ENCODE data around the gene LPP.
"Not testable (repeated sequence)": the region's sequence is repeated elsewhere in the genome, so short reads cannot be mapped to it uniquely, and the experiment has no call there.

- not testable (repeated sequence) for TF ChIP-seq CTCF (IDR thresholded peaks at IDR 0.05; ENCODE audit: low read length); EZH2 (optimal IDR thresholded peaks at IDR 0.05; ENCODE audit: low read depth, low read length); EZH2phosphoT487 (IDR thresholded peaks at IDR 0.05; ENCODE audit: low read length)
Measured at GRCh38 chr3:188636292-188636691, 482.3 kb downstream of the LPP start.

All from MM.1S (cell line).